OCI-LY7 (cell line): Measurements from ENCODE around the gene BRCA1.

Source experiments
- CTCF ChIP-seq: fragments of 200-600 bp; sonication (generic); conservative IDR thresholded peaks from 2 replicates; pipeline ENCODE4 v1.5.1; 2014; ENCODE audit warnings: mild to moderate bottlenecking, antibody characterized with exemption, low read length, moderate library complexity, mixed read lengths
- EZH2phosphoT487 ChIP-seq: fragments of 200-600 bp; sonication (generic); IDR thresholded peaks from 2 replicates; pipeline ENCODE4 v1.6.1; 2018; ENCODE audit warnings: low read depth, borderline replicate concordance, mild to moderate bottlenecking, mixed run types, antibody characterized with exemption, low read length, moderate library complexity, mixed read lengths

GRCh38 chr17:43025766-43026537 lies 99.2 kb downstream of the BRCA1 start:
- no peak for TF ChIP-seq CTCF
- TF ChIP-seq EZH2phosphoT487, result no peak
